CD4-positive, alpha-beta T cell treated with Interleukin-21 for 1 hour (primary cell): Measurements from ENCODE around the gene PHLDB3.
A peak's percentile ranks its signal among the peaks of the same experiment; 100 is the strongest.
"Not testable (repeated sequence)": the region's sequence is repeated elsewhere in the genome, so short reads cannot be mapped to it uniquely, and the experiment has no call there.

Experiments used
- DNase-seq: peaks from one replicate; pipeline ENCODE4 v3.0.0-alpha.2; 2020

Gene PHLDB3

DNA sequence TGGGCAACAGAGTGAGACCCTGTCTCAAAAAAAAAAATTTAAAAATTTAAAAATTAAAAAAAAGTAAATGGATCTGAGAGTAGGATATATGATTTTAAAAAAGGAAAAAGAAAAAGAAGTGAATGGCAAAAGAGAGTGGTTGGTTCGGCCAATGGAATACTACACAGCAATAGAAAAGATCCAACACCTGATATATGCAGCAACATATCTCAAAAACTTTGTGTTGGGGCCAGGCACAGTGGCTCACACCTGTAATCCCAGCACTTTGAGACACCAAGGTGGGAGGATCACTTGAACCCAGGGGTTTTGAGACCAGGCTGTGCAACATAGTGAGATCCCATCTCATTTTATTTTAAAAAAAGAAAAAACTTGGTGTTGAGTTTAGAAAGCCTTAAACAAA lies 37.8 kb downstream of the PHLDB3 start:
- DNase-seq = no peak

DNA sequence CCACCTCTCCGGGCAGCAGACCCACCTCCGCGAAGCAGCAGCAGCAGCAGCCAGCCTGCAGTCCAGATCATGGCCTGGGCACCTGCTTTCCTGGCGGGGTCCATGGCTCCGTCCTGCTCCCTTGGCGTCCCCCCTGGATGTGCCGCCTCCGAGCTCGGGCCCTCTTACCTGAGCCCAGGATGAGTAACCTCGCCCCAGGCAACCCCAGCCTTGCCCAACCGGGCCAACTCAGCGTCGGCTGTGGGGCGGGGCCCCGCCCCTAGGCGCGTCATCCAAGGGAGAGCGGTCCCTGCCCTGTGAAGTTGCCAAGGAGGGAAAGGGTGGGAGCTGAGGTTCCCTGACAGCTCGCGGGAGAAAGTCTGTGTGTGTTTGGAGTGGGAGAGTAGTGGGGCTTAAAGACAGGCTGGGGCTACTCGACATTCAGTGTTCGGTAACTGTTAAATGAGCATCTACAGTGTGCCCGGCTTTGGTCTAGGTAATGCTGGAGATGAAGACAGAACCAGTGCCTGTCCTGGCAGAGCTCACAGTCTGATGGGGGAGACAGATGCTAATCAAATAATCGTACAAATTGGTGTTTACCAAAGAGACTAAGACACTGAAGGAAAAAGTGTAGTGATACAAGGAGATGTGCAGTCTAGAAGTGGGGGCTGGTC lies 39.0 kb downstream of the PHLDB3 start, which contains the start of gene LYPD3:
Gene LYPD3, minus strand, starts transcription at position 141 of the 653 bp plus-strand sequence. Its CDS starts 37 bp downstream, at position 104.
- no peak for DNase-seq

- no peak for DNase-seq
Observed at GRCh38 chr19:43464134-43464775, 40.3 kb downstream of the PHLDB3 start.

DNA sequence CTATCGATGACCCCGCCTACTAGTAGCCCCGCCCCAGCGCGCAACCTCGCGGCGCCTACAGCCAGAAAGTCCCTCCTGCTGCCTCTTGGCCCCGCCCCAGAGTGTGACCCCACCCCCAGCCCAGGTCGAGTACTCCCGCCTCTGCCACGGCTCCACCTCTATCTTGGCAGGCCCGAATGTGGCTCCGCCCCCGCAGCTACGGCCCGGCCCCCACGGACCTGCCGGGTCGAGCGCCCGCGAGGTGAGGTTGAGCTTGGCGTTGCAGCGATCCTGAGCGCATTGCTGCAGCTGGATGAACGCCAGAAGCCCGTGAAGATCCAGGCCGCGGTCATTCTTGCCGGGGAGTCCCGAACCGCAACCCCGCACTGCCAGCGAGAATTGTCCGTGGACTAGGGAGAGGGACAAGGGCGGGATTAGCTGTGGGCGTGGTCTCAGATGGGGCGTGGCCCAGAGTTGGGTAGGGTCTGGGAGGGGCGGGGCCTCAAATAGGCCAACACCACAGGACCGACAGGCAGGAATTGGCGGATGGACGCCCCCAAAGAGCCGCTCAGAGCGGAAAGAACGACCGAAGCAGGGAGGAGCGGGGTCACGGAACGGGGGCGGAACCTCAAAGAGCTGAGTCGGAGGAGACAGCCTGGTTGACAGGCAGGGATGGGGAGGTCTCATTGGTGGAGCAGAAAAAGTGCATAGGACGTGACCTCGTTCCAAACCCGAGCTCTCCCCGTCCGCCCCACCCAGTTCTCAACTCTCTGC lies 41.0 kb downstream of the PHLDB3 start:
- peak; percentile 99 for DNase-seq

- DNase-seq = no peak
Observed at GRCh38 chr19:43462785-43463380, 41.7 kb downstream of the PHLDB3 start.

- no peak for DNase-seq
Observed at GRCh38 chr19:43462383-43462782, 42.2 kb downstream of the PHLDB3 start.

- DNase-seq = no peak
Observed at GRCh38 chr19:43461303-43461702, 43.2 kb downstream of the PHLDB3 start.

- no peak for DNase-seq
Observed at GRCh38 chr19:43460362-43461016, 44.1 kb downstream of the PHLDB3 start.

- no peak for DNase-seq
Observed at GRCh38 chr19:43457809-43458208, 46.7 kb downstream of the PHLDB3 start.

GRCh38 chr19:43455321-43456113 lies 49.0 kb downstream of the PHLDB3 start:
- no peak for DNase-seq

DNA sequence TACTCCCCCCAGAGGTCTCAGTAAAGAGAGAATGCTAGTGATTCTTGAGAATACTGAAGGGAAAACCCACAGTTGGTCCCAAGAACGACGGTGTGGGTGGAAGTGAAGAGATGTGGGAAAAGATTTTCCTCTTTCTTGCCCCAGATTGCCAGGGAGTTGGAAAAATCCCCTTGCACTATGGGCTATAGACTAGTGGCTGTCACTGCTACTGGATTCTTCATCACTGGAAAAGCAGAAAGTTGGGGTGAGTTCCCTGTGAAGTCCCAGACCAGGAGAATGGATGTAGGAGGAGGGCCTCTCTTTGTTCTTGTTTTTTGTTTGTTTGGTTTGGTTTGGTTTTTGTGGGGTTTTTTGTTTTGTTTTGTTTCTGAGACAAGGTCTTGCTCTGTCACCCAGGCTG lies 50.5 kb downstream of the PHLDB3 start:
- DNase-seq = no peak

DNA sequence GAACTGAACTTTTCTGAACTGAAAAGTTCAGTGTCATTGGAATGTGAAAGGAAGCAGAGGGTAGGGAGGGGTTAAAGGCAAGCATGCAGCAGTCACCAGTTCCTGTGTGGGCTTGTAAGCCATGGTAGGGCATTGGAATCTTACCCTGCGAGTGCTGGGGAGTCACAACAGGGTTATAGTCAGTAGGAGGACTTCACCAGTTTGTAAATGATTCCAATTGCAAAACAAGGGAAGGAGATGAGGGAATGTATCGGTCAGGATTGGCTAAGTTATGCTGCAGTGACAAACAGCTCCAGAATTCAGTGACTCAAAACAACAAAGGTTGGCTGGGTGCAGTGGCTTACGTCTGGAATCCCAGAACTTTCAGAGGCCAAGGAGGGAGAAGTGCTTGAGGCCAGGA lies 52.0 kb downstream of the PHLDB3 start:
- DNase-seq = no peak

GRCh38 chr19:43450545-43450997 lies 54.0 kb downstream of the PHLDB3 start:
- no peak for DNase-seq

DNA sequence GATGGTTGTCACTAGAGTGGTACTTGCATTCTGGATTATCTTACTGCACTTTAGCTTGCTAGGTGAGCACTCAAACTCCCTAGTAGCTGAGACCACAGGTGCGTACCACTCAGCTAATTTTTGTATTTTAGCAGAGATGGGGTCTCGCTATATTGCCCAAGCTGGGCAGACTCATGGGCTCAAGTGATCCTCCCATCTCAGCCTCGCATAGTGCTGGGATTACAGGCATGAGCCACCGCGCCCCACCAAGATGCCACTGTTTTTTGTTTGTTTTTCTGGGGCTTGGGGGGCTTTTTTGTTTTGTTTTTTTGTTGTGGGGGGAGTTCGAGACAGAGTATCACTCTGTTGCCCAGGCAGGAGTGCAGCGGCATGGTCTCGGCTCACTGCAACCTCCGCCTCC lies 56.9 kb downstream of the PHLDB3 start:
- no peak for DNase-seq

GRCh38 chr19:43446746-43447489 lies 57.6 kb downstream of the PHLDB3 start:
- peak; percentile 85 for DNase-seq

DNA sequence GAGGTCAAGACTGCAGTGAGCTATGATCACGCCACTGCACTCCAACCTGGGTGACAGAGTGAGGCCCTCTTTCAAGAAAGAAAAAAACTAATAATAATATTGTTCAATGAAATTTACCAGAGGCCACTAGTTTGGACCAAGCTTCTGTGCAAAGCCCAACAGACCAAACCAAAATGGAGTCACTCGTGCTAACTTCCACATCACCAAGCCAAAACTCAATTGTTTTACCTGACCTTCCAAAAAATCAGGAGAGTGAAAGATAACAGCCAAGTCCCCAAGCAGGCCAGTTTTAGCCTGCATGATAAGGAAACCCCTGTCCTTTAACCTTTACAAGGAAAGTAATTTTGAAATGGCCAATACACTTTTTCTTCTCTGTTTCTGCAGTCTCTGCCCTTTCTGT lies 59.1 kb downstream of the PHLDB3 start:
- no peak for DNase-seq

GRCh38 chr19:43444531-43445287 lies 59.8 kb downstream of the PHLDB3 start:
- no peak for DNase-seq

- not testable (repeated sequence) for DNase-seq
Observed at GRCh38 chr19:43444091-43444490, 60.5 kb downstream of the PHLDB3 start.

- DNase-seq = no peak
Observed at GRCh38 chr19:43441716-43442115, 62.8 kb downstream of the PHLDB3 start.

DNA sequence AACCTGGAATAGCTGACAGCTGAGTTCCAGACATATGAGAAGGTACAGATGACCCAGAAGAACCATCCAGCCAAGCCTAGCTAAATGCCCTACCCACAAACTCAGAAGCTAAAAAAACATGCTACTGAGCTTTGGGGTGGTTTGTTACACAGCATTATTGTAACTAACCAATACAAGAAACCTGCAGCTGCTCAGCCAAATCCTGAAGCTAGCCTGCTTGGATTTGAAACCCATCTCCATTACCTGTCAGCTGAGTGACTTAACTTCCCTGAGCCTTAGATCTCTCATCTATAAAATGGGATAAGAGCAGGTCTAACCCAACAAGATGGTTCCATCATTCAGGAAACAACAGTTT lies 64.9 kb downstream of the PHLDB3 start:
- no peak for DNase-seq
